Measurements from ENCODE around the gene USP14.

- TF ChIP-seq MXI1 (conservative IDR thresholded peaks at IDR 0.05; ENCODE audit: poor library complexity, severe bottlenecking) (no peak), EZH2 (IDR thresholded peaks at IDR 0.05; ENCODE audit: borderline replicate concordance, insufficient read depth, low read length, poor library complexity, severe bottlenecking) (no peak), CTCF (IDR thresholded peaks at IDR 0.05; ENCODE audit: poor library complexity, severe bottlenecking) (no peak)
Measured at GRCh38 chr18:195651-196050, 37.3 kb downstream of the USP14 start.
